Non-pigmented ciliary epithelial cell (primary cell): ENCODE data around the gene CCDC88B.

ENCODE experiments used
- DNase-seq: peaks from one replicate; pipeline ENCODE4 v3.0.0-alpha.2; 2010; ENCODE audit warnings: low read depth

Gene CCDC88B

GRCh38 chr11:64339754-64340408 lies at the start of gene CCDC88B:
Gene CCDC88B (plus strand): TSS chr11:64340204. CDS start chr11:64340267, 63 bp downstream.
- DNase-seq: no peak

GRCh38 chr11:64290352-64291261 lies 49.4 kb upstream of the CCDC88B start:
- DNase-seq: no peak

DNA sequence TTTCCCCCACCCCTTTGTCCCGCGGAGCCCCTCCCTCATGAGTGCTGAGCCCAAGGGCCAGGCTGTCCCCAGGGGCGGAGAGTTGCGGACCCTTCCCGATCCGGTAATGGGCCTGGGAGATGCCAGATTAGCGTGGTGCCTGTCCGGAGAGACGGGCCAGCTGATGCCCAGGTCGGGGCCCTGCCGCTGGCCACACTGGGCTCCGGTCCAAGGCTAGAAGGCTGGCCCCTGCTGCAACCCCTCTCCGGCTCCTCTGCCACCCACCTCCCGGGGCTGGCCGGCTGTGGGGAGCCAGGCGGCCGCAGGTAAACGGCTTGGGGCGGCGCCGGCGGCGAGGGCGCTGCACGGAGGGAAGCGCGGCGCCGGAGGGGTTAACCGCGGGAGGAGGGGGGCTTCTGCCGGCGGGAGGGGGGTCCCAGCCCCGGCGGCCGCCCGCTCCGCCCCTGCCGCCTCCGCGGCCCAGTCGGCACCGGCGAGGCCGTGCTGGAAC lies 48.7 kb upstream of the CCDC88B start, which contains the start of gene KCNK4:
Gene KCNK4, plus strand, starts transcription at position 41 of the 490 bp plus-strand sequence. CDS start 1,717 bp downstream, outside the sequence.
- no peak for DNase-seq

GRCh38 chr11:64291752-64292459 lies 48.1 kb upstream of the CCDC88B start:
- DNase-seq: no peak

GRCh38 chr11:64292460-64293254 lies 47.3 kb upstream of the CCDC88B start:
- no peak for DNase-seq

- DNase-seq: no peak
Observed at GRCh38 chr11:64294774-64295173, 45.2 kb upstream of the CCDC88B start.

DNA sequence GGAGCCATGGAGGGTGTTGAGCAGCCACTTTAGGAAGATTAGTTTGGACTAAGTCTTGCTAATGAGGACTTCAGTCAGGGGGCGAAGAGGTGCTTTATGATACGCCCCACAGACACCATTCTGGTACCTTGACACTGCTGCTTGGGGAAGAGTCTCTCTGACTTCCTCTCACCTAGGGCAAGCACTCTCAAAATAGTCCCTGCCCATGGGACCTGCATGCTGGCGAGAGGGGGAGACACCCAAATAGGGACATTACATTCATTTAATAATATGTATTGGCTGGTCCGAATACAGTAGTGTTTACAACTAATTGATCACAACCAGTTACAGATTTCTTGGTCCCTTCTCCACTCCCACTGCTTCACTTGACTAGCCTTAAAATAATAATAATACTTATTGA lies 44.2 kb upstream of the CCDC88B start:
- no peak for DNase-seq

DNA sequence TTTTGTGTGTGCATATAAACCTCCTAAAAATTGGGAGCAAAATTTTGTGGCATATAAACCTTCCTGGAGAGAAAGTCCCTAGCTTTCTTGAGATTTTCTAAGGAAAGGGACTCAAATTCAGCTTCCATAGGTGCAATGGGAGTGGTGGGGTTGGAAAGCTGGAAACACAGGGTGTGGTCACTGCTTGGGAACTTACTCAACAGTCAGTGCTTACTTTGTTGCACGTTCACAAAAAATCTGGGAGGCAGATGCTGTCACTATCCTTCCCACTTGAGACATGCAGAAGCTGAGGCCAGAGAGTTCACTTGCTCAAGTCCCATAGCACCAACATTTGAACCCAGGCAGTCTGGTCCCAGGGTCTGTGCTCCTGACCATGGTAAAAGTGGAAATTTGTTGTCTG lies 43.8 kb upstream of the CCDC88B start:
- DNase-seq: no peak

- no peak for DNase-seq
Observed at GRCh38 chr11:64296830-64297698, 42.9 kb upstream of the CCDC88B start.

GRCh38 chr11:64297699-64298358 lies 42.2 kb upstream of the CCDC88B start:
- DNase-seq: no peak

- DNase-seq: no peak
Observed at GRCh38 chr11:64298966-64299846, 40.8 kb upstream of the CCDC88B start.

- no peak for DNase-seq
Observed at GRCh38 chr11:64299847-64300648, 40.0 kb upstream of the CCDC88B start, which contains the start of gene CATSPERZ. Gene CATSPERZ (plus strand): TSS chr11:64300358. CDS start chr11:64300411, 53 bp downstream.

DNA sequence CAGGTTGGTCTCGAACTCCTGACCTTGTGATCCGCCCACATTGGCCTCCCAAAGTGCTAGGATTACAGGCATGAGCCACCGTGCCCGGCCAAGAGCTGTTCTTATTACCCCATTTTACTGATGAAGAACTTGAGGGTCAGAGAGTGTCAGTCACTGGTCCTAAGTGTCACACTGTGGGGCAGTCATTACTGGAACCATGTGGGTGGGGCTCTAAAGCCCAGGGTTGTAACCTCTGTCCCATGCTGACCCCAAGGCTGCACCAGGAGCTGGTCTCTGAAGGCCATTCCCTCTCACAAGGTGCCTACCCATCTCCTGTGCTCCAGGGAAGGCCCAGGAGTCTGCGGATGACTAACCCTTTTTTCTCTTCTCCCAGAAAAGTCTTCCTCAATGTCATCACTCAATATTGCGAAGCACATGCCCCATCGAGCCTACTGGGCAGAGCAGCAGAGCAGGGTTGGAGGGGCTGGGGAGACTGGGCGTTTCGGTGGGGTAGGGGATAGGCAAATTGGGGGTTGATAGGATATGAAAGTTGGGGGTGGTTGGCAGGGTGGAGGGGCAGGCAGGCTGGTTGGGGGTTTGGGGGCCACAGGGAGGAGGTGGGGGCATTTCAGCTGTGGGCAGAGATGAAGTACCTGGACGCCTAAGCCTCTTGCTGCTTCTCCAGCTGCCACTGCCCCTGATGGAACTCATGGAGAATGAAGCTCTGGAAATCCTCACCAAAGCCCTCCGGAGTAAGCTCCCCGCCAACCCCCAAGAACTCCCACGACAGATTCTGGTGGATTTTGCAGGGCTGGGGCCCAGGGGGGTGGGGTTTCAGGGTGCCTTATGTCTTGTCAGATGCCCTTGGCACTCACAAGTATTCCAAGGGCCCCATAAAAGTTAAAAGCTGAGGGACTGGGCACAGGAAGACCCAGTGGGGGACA lies 36.6 kb upstream of the CCDC88B start:
- no peak for DNase-seq

DNA sequence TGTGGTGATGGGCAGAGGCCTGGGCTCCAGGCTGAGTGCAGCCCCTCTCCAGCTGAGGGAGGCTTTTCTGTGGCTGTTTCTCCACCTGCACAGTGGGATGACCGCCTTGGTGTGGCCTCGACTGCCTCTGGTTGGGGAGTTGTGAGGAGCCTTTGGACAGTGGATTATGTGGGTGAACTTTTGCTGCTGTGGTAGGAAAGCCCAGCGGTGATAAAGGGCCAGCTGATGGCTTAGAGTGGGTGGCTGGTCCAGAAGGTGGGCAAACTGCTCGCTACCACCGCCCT lies 36.0 kb upstream of the CCDC88B start:
- DNase-seq: no peak

- no peak for DNase-seq
Observed at GRCh38 chr11:64304316-64305072, 35.5 kb upstream of the CCDC88B start.

DNA sequence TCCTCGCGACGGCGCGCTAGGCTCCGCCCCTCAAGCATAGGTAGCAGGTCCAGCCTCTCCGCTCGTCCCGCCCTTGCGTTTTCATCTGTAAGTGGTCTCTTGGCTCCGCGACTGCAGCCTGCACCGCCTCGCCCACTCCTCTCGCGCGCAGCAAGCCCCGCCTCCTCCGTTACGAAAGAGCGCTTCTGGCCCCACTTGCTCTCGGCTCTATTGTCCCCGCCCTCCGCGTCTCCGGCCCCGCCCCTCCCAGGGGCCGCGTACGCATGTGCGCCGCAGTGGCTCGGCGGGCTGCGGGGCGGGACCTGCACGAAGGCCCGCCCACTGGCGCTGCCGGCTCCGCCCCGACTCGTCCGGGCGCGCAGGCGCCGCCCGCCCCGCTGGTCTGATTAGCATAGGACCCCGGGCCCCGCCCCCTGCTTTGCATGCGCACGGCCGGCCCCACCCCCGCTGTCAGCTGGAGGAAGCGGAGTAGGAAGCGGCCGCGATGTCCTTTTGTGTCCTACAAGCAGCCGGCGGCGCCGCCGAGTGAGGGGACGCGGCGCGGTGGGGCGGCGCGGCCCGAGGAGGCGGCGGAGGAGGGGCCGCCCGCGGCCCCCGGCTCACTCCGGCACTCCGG lies 34.8 kb upstream of the CCDC88B start, which contains the start of gene ESRRA:
Gene ESRRA, plus strand, starts transcription at position 450 of the 616 bp plus-strand sequence. CDS start 1,656 bp downstream, outside the sequence.
- DNase-seq: peak; percentile 76
